GM21786 (cell line): Measurements from ENCODE around the gene OR8D4.
"Not testable (repeated sequence)": the region's sequence is repeated elsewhere in the genome, so short reads cannot be mapped to it uniquely, and the experiment has no call there.

Experiments used
- ATAC-seq: cut with Tn5 transposase; IDR thresholded peaks from one replicate; pipeline ENCODE4 v1.9.1; 2021; ENCODE audit not compliant: unreplicated experiment

OR8D4 gene

GRCh38 chr11:123901867-123902266, at the start of gene OR8D4:
Gene OR8D4 (plus strand): TSS chr11:123902167. CDS start chr11:123906432, 4,265 bp downstream.
- ATAC-seq: no peak

- no peak for ATAC-seq
These were observed 49.6 kb upstream of the OR8D4 start for GRCh38 chr11:123852321-123852720.

- no peak for ATAC-seq
These were observed 48.9 kb upstream of the OR8D4 start for GRCh38 chr11:123853038-123853437.

GRCh38 chr11:123856444-123856843, 45.5 kb upstream of the OR8D4 start:
- ATAC-seq: no peak

GRCh38 chr11:123859731-123860130, 42.2 kb upstream of the OR8D4 start:
- ATAC-seq: no peak

- not testable (repeated sequence) for ATAC-seq
These were observed 36.7 kb upstream of the OR8D4 start for GRCh38 chr11:123865293-123865692.

GRCh38 chr11:123867795-123868194, 34.2 kb upstream of the OR8D4 start:
- ATAC-seq: not testable (repeated sequence)

GRCh38 chr11:123880912-123881311, 21.1 kb upstream of the OR8D4 start:
- ATAC-seq: no peak

GRCh38 chr11:123885570-123885969, 16.4 kb upstream of the OR8D4 start, which contains the start of gene TMEM225:
Gene TMEM225 (minus strand): TSS chr11:123885670. CDS start chr11:123885425, 245 bp downstream.
- ATAC-seq: no peak

GRCh38 chr11:123892031-123892430, 9.9 kb upstream of the OR8D4 start:
- ATAC-seq: no peak

GRCh38 chr11:123899792-123900191, 2.2 kb upstream of the OR8D4 start:
- no peak for ATAC-seq

GRCh38 chr11:123903932-123904331, 2.0 kb downstream of the OR8D4 start:
- ATAC-seq: peak; percentile 72

- no peak for ATAC-seq
These were observed 3.0 kb downstream of the OR8D4 start for GRCh38 chr11:123904932-123905331.

GRCh38 chr11:123905826-123906225, 3.9 kb downstream of the OR8D4 start:
- ATAC-seq: no peak

GRCh38 chr11:123920943-123921342, 19.0 kb downstream of the OR8D4 start:
- no peak for ATAC-seq

- no peak for ATAC-seq
These were observed 22.1 kb downstream of the OR8D4 start for GRCh38 chr11:123924027-123924426.

- no peak for ATAC-seq
These were observed 37.4 kb downstream of the OR8D4 start, which contains the start of gene OR4D5 for GRCh38 chr11:123939317-123939716. Gene OR4D5 (plus strand): TSS chr11:123939617. CDS start chr11:123939617, 0 bp downstream.

GRCh38 chr11:123942413-123942812, 40.4 kb downstream of the OR8D4 start:
- no peak for ATAC-seq

GRCh38 chr11:123943738-123944137, 41.8 kb downstream of the OR8D4 start, which contains the start of gene OR6T1:
Gene OR6T1 (minus strand): TSS chr11:123943838. CDS start chr11:123943838, 0 bp downstream.
- no peak for ATAC-seq

GRCh38 chr11:123945132-123945531, 43.2 kb downstream of the OR8D4 start:
- no peak for ATAC-seq

- ATAC-seq: no peak
These were observed 54.8 kb downstream of the OR8D4 start for GRCh38 chr11:123956752-123957151.
